UCSD-AML1 (cell line): Measurements from ENCODE around the gene MALSU1.

ENCODE experiments used
- DNase-seq: peaks from one replicate; lab custom pipeline; 2025; ENCODE audit not compliant: unreplicated experiment; lab: John Stamatoyannopoulos, UW

MALSU1 gene

DNA sequence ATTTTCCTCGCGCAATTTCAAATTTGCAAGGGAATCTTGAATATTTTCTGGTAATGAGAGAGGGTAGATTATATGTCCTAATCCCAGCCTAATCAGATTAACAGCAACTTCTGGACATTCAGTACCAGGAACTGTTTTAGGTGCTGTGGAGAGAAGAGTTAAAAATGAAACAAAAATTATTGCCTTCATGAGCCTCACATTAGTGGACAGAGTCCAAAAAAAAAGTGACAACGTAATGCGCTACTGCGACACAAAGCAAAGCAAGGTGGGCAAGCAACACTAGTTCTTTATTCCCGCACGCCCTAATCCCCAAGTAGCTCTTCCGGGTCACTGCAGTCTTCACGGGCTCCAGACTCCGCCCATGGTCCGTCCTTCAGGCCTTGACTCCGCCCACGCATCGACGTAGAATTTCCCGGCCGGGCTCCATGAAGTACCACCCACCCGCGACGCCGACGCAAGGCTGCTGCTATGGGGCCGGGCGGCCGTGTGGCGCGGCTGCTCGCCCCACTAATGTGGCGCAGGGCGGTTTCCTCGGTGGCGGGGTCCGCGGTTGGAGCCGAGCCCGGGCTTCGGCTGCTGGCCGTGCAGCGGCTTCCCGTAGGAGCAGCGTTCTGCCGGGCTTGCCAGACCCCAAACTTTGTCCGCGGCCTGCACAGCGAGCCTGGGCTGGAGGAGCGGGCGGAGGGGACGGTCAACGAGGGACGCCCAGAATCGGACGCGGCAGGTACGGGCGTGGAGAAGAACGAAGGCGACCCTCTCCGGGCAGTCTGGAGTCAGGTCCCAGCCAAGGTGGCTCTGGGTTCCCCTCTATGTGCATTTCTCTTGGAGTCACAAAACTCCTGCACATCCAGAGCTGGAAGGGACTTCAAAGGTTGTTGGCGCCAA is at the start of gene MALSU1:
Gene MALSU1, plus strand, starts transcription at position 455 of the 885 bp plus-strand sequence. Its CDS starts 14 bp downstream, at position 469.
- peak; percentile 88 for DNase-seq

DNA sequence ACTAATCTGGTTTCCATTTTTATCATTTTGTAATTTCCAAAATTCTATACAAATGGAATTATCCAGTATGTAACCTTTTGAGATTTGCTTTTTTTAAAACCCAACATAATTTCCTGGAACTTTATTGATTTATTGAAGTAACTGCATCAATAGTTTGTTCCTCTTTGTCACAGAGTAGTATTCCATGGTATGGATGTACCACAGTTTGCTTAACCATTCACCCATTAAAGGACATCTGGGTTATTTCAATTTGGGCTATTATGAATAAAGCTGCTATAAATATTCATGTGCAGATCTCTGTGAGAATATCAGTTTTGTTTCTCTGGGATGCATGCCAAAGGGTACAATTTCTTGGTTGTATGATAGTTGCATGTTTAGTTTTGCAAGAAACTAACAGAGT is 49.7 kb upstream of the MALSU1 start:
- DNase-seq = no peak

DNA sequence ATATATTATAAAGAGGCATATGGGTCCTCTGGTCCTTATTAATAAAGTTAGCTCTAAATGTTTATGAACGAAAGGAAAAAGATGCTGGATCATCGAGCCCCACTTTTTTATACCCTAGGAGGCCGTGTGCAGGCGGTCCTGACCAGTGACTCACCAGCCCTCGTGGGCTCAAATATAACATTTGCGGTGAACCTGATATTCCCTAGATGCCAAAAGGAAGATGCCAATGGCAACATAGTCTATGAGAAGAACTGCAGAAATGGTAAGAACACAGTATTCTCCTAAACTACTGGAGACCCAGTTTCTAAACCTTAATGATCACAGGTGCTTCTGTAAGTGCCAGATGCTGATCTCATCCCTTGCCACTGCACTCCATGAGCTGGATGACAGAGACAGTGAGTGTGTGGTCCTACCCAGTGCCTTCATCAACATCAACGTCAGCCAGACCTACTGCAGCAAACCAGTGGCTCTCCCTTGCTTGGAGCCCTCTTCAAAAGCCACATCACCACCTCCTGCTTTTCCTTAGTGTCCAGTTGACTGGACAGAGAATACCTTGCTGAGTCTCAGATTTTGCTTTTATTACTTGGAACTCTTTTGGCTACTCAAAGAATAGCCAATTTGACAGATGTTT is 45.0 kb upstream of the MALSU1 start:
- no peak for DNase-seq

DNA sequence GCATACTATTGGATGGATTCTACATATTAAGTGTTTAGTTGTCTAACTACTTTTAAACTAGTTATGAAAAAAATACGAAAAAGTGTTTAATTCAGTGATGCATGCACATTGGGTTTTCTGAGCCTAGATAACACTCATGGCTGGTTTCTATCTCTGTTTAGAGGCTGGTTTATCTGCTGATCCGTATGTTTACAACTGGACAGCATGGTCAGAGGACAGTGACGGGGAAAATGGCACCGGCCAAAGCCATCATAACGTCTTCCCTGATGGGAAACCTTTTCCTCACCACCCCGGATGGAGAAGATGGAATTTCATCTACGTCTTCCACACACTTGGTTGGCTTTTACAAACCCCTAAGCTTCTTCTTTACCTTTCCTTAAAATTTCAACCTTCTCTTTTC is 42.4 kb upstream of the MALSU1 start:
- no peak for DNase-seq

DNA sequence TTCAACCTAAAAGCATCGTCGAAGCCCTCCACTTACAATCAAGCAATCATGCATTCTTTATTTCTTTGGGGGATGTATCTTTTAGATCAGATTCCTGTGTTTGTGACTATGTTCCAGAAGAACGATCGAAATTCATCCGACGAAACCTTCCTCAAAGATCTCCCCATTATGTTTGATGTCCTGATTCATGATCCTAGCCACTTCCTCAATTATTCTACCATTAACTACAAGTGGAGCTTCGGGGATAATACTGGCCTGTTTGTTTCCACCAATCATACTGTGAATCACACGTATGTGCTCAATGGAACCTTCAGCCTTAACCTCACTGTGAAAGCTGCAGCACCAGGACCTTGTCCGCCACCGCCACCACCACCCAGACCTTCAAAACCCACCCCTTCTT is 38.8 kb upstream of the MALSU1 start:
- no peak for DNase-seq

DNA sequence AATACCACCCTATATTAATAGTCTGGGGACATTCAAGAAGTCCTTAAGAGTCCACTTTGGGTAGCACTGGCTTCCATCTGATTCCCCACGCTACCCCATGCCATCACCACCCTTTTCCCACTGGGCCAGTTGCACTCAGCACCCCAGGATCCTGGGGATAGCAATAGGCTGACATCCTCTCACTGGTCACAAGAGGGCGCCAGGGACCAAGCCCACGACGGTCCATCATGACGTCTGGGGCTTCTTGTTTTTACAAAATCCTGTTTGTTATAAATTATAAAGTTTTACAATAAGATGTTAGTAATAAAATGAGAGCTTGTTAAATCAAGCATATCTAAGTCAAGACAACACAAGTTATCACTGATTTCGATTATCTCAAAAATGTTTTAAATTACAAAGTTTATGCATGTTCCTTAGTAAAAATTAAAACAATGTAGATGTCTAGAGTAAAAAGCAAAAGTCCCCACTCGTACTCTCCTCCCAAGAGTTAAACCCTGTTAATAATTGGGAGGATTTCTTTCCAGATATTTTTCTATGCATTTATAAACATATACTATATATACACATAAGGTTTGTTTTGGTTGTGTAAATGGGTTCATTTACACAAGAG is 37.2 kb upstream of the MALSU1 start:
- DNase-seq = peak; percentile 15

DNA sequence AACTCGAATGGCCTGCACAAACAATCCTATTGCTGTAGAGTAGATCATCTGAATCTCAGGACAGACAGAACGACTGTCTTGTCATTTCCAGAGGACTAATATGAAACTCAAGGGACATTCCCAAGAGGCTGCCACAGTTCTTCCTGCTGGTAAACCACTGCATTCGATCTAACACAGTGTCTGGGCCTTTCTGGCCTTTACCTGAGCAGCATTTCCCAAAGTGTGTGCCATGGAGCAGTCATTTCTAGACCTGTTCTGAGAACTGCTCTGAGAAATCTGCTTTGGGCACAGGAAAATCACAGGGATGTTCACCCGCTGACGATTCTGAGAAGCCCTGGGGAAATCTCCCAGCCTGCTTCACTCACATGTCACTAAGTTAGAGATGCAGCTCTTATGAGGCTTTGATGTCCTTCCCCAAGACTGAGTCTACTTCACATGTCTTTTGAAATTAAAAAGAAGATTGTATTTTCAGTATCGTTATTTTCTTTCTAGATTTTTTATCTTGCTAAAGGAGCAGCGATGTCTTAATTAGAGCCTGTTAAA is 34.2 kb upstream of the MALSU1 start:
- no peak for DNase-seq

DNA sequence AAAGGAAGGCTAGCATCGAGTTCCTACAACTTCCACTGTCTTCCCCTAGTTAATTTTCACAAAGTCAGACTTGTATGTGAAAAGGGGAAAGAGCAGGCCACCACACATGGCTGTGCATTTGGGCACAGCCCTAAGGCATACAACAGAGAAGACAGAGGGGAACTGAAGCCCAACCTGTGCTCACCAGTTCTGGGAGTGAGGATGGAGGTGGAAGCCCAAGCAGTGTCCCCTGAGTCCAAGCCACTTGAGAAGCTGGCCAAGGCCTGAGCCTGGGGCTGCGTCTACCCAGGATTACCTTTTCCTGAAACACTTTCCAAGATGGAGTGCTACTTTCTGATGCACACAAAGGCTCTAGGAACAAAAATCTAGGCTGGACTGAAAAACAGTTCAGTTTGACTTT is 32.2 kb upstream of the MALSU1 start:
- no peak for DNase-seq

DNA sequence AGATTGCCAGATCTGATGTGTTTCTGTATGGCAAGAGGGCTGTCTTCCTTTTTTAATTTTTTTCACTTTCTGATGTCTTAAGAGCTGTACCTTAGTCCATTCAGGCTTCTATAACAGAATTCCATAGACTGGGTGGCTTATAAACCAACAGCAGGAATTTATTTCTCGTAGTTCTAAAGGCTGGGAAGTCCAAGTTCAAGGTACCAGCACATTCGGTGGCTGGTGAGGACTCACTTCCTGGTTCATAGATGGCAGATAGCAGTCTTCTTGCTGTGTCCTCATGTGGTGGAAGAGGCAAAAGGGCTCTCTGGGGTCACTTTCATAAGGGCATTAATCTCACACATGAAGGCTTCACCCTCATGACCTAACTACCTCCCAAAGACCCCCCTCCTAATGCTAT is 31.8 kb upstream of the MALSU1 start:
- no peak for DNase-seq

DNA sequence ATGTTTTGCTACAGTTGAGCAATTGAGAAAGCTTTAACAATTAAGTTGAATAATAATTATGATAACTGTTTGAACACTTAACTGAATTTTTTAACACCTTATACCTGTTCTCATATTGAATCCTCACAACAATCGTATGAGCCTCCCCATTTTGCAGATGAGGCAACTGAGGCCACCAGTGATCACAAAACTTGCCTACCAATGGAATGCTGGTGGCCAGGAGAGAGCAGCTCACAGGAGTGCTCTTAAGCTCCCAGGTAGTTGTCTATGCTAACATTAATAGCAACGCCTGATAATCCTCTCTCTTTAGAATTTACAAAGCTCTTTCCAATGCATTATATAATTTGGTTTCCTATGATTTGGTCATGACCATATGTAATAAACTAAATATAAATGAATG is 31.0 kb upstream of the MALSU1 start:
- DNase-seq = no peak

DNA sequence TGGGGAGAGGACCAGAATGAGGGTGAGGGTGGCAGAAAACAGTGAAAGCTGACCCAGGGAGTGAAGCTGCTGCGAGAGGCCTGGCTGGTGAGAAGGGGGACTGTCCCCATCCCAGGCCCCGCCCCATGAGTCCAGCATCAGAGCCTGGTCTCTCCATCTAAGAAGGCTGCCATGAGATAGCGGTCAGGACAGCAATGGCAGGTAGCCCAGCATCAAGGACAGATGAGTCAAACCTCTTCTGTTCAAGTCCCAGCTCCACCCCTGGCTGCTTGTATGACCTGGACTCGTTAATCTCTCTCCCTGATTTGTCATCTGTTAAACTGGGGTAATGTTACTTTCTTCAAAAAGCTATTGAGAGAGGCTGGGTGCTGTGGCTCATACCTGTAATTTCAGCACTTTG is 30.4 kb upstream of the MALSU1 start:
- no peak for DNase-seq

DNA sequence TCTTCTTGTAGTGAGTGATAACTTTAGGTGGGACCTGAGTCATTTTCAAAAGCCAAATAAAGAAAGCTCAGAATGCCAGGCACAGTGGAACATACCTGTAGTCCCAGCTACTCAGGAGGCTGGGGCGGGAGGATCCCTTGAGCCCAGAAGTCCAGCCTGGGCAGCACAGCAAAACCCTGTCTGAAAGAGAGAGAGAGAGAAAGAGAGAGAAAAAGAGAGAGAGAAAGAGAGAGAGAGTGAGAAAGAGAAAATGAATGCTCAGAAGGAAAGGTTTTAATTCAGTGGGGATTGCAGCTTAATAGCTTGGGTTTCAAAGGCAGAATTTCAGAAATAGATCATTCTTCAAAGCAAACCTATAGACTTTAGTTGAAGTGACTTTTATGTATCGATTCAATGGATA is 26.9 kb upstream of the MALSU1 start:
- no peak for DNase-seq

DNA sequence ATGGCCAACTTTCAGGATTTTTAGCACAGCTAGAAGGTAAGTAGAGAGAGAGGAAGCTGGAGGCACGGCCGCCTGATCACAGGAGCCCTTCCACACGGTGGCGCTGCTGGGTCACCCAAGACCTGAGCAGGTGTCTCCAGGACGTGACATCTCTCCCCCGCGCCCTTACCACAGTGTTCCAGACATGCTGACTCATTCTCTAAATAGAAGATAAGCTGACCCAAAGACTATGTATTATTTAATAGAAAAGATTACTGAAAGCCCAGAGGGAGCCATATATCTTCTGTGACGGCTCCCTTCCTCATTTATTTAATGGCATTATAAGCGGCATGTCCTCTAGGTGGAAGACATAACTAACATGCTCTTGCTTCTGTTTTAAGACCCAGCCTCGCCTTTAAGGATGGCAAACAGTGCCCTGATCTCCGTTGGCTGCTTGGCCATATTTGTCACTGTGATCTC is 26.0 kb upstream of the MALSU1 start:
- peak; percentile 62 for DNase-seq

DNA sequence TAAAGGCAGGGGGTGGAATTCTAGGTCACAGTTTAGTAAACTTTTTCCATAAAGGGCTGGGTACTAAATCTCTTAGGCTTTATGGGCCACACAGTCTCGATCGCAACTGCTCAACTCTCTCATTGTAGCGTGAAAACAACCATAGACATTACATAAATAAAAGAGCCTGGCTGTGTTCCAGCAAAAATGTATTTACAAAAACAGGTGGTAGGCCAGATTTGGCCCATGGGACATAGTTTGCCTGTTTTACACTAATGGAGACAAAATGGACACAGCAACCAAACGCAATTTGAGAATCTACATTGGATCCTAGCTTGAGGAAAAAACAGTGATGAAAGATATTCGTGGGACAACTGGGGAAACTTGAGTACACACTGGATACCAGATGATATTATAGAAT is 23.2 kb upstream of the MALSU1 start:
- DNase-seq = no peak

DNA sequence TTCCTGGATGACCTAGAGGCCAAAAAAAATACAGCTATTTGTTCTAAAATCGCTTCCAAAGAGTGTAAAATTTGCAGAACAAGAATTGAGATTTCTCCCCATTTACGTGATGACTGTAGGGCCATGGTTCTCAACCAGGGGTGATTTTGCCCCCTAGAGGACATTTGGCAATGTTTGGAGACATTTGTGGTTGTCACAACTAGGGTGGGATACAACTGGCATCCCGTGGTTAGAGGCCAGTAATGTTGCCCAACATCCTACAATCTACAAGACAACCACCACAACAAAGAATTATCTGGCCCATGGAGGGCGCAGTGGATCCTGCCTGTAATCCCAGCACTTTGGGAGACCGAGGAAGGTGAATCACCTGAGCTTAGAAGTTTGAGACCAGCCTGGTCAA is 22.8 kb upstream of the MALSU1 start:
- DNase-seq = no peak

DNA sequence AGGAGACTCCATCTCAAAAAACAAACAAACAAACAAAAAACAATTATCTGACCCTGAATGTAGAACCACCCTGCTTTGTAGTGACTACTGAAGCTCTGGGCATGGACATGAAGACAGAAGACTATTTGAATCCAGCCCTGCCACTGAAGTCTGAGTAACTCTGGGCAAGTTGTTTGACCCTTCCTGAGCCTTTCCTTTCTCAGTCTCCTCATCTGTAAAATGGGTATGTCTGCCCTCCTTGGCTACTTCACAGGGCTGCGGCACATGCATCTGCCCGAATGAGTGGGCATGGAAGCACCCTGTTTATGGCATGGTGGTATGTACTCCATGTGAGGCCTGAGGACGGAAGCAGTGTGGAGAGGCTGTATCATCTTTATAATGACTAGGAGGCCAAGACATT is 22.2 kb upstream of the MALSU1 start:
- DNase-seq = no peak

DNA sequence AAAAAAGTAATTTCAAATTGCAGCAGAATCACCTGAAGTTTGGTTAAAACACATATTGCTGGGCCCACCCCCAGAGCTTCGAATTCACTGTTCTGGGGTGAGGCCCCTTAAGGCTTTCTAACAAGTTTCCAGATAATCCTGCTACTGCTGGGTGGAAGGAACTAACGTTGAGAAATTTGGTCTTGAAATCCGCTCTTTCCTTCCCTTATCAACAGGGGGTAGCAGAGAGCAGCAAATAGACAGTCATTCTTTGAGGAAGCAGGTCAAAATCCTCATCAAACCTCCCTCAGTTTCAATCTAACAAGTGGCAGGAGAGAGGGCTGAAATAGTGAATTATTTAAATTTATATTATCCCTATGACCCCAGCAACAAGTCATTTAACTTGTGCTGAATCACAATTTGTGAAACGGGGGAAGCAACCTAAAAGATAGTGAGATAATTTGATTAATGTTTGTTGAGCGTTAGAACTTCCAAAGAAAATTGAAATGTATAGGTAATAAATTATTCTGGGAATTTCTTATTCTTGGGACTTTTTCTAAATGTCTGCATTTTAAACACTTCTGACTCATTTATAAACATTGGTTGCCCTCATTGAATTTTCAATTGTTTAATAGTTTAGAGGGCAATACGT is 21.7 kb upstream of the MALSU1 start:
- DNase-seq = peak; percentile 6

DNA sequence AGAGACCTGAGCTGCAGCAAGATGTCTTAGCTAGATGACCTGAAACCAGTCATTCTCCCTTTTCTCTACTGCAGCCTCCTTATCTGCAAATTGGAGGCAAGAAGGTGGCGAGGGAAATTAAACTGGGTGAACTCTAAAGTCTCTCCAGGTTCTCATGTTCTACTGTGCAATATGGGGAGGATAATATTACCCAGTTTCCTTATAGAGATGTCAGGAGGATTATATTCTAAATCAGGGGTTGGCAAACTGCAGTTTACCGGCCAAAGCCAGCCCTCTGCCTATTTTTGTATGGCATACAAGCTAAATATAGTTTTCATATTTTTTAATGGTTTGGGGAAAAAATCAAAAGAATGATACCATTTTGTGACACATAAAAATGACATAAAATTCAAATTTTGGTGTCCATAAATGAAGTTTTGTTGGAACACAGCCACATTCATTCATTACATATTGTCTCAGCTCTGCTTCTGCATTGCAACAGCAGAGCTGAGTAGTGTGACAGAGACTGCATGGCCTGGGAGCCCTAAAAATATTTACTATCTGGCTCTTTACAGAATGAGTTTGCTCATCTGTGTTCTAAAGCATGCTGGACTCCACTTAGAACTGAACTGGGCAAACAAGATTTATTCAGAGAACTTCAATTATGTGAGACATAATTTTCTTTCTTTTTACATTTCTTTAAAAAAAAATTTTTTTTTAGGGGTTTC is 19.2 kb upstream of the MALSU1 start:
- no peak for DNase-seq

DNA sequence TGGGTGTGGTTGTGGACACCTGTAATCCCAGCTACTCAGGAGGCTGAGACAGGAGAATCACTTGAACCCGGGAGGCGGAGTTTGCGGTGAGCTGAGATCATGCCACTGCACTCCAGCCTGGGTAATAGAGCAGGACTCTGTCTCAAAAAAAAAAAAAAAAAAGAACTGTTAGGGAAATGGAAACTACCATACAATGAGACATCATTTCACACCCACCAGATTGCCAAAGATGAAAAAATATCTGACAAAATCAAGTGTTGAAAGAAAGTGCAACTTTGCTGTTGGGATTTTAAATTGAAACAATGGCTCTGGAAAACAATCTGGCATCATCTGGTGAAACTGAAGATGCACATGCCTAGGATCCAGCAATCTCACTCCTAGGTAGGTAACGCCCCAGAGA is 16.1 kb upstream of the MALSU1 start:
- DNase-seq = no peak

DNA sequence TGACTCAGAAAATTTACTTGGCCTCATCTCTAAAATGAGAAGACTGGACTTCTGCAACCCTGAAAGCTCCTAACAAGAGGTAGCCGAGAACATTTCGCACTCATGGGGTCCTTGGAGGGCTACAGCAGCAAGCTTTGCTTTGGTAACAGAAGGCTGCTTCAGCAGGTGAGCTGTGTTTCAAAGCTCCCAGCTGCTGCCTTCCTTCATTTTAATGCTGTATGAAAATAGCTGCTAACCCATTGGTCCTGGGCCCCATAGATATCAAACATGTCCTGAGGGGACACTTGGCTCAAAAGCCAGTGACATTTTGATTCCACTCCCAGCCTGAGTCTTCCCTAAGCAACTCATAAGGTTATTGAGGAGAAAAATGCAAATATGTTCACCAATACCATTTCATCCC is 14.3 kb upstream of the MALSU1 start:
- DNase-seq = no peak
